GM21381 (cell line): ENCODE measurements around the gene GPRIN1.
"Not testable (repeated sequence)": the region's sequence is repeated elsewhere in the genome, so short reads cannot be mapped to it uniquely, and the experiment has no call there.

ENCODE experiments used
- ATAC-seq: cut with Tn5 transposase; IDR thresholded peaks from one replicate; pipeline ENCODE4 v1.9.1; 2021; ENCODE audit warnings: mild to moderate bottlenecking, moderate library complexity; ENCODE audit not compliant: unreplicated experiment

GPRIN1 gene

GRCh38 chr5:176599749-176600430 is 10.1 kb downstream of the GPRIN1 start:
- ATAC-seq = not testable (repeated sequence)

DNA sequence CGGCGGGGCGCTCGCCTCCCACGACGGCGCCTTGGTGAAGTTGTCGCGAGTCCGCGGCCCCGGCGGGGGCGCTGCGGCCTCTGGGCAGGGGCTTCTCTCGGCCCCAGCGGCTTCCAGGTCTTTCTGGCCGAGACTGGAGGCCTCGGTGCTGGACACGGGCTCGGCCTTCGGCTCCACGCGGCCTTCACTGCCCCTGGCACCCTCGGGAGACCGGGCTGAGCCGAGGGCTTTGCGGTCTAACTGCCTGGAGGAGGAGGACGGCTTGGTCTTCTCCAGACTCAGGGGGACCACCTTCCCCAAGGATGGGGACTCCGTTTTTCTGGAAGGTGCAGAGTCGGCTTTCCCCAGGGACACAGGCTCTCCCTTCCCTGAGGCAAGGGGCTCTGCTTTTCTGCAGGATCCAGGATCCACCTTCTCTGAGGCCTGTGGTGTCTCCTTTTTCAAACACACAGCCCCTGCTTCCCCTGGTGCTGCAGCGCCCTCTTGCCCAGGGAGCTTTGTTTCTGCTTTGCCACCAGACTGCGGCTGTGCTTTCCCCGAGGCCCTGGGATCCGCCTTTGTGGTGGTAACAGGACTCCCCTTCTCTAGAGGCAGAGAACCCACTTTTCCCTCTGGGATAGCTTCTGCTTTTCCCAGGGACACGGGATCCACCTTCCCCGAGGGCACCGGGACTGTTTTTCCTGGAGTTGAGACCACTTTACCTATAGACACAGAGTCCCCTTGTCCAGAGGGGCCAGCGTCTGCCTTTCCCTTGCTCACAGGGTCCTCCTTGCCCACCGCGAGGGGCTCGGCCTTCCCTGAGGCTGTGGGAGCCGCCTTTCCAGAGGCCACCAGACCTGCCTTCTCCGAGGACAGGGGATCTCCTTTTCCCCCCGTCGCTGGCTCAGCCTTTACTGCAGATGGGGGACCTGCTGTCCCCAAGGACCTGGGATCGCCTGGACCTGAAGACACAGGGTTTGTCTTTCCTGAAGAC is 12.3 kb downstream of the GPRIN1 start:
- no peak for ATAC-seq

GRCh38 chr5:176596689-176597416 is 13.1 kb downstream of the GPRIN1 start:
- ATAC-seq = no peak

- ATAC-seq = no peak
Observed at GRCh38 chr5:176596069-176596644, 13.8 kb downstream of the GPRIN1 start.

DNA sequence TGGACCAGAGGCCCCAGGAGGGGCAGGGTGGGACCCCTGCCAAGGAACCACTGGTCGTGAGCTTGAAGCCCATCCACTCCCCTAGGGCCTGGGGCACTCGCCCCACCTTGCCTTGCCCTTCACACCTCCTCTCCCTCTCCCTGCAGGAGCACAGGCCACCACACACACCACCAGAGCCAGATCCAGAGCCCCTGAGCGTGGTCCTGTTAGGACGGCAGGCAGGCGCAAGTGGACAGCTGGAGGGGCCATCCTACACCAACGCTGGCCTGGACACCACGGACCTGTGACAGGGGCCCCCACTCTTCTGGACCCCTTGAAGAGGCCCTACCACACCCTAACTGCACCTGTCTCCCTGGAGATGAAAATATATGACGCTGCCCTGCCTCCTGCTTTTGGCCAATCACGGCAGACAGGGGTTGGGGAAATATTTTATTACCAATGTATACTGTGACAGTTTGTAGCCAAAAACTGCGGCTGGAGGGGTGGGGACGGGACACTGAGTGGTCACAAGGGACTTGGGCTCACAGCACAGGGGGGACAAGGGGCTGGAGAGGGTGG is 14.5 kb downstream of the GPRIN1 start:
- ATAC-seq = no peak

DNA sequence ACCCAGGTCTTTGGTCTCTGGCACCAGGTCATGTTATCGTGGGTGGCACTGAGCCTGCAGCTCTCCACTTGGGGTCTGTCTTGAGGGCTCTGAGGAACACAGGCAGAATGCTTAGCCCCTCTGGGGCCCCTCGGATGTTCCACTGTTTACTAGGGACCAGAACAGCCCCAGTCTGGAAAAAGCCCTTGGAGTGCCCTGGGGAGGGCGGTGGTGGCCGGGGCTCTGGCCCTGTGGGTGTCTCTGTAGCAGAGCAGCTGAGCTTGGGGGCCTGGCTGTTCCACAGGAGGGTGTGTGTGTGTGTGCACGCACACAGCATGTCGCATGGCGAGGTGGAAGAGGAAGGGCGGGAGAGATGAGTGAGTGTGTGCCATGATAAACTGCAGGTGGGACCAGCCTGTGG is 15.4 kb downstream of the GPRIN1 start:
- ATAC-seq = no peak

GRCh38 chr5:176593273-176593869 is 16.6 kb downstream of the GPRIN1 start:
- no peak for ATAC-seq

DNA sequence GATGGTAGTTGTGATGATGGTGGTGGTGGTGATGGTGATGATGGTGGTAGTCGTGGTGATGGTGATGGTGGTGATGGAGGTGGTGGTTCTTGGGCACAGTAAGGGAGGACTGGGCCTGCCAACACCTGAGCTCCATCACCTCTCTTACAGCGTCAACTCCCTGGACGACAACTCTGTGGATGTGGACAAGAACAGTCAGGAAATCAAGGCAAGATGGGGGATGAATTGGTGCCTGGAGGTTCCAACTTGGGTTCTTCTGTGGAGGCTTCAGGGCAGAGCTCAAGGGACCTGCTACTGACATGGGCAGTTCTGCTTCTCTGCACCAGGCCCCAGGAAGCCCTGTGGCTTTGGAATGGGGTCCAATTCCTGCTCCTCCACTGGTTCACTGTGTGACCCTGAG is 17.4 kb downstream of the GPRIN1 start:
- no peak for ATAC-seq

DNA sequence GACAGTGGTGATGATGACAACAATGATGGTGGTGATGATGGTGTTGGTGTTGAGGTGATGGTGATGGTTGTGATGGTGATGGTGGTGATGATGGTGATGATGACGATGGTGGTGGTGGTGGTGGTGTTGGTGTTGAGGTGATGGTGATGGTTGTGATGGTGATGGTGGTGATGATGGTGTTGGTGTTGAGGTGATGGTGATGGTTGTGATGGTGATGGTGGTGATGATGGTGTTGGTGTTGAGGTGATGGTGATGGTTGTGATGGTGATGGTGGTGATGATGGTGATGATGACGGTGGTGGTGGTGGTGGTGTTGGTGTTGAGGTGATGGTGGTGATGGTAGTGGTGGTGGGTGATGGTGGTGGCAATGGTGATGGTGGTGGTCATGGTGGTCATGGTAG is 18.3 kb downstream of the GPRIN1 start:
- ATAC-seq = not testable (repeated sequence)

GRCh38 chr5:176590035-176590717 is 19.8 kb downstream of the GPRIN1 start:
- ATAC-seq = no peak

DNA sequence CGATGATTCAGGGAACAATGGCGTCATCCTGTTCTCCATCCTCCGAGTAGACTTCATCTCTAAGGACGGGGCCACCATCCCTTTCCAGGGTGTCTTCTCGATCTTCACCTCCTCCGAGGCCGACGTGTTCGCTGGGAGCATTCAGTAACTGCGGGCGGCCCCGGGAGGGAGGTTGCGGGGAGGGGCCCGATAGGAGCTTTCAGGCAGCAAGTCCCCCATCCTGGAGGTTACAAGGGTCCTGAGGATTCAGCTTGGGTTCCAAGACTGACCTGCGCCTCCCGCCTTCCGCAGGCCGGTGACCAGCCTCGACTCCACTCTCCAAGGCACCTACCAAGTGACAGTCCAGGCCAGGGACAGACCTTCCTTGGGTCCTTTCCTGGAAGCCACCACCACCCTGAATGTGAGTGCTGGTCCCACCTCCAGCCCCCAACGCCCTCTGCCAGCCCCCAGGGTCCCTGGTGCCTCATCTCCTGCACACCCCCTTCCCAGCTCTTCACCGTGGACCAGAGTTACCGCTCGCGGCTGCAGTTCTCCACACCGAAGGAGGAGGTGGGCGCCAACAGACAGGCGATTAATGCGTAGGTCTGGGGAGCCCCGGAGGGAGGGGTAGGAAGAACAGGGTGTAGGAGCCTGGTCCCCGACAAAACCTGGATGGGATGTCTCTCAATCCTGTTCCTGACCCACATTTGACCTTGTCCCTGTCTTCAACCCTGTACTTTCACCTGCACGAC is 20.8 kb downstream of the GPRIN1 start:
- no peak for ATAC-seq

DNA sequence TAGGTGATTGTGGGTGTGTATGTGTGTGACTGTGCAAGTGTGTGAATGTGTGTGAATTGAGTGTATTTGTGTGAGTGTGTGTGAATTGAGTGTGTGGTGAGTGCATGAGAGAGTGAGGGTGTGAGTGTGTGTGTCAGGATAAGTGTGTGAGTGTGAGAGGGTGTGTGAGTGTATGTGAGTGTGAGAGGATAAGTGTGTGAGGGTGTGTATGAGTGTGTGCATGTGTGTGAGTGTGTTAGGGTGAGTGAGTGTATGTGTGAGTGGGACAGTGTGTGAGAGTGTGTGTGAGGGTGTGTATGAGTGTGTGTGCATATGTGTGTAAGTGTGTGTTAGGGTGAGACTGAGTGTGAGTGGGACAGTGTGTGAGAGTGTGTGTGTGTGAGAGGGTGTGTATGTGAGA is 21.7 kb downstream of the GPRIN1 start:
- ATAC-seq = no peak

- ATAC-seq = no peak
Observed at GRCh38 chr5:176587398-176587797, 22.6 kb downstream of the GPRIN1 start.

DNA sequence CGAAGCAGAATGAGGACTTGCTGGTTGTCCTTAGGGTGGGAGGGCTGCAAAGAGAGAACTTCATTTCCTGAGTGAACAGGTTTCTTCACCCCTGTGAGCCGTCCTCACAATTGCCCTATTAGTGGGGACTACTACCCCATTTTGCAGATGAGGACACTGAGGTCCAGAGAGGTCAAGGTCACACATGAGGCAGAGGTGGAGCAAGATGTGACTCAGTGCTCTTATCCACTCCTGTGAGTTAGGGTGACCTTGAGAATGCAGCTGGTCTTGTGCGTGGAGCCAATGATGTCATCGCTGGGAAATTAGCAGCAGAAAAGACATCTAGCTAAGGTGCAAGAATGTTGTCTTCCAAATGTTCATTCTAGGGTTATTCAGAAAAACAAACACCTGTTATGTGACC is 26.9 kb downstream of the GPRIN1 start:
- no peak for ATAC-seq

GRCh38 chr5:176581361-176581760 is 28.6 kb downstream of the GPRIN1 start:
- no peak for ATAC-seq

DNA sequence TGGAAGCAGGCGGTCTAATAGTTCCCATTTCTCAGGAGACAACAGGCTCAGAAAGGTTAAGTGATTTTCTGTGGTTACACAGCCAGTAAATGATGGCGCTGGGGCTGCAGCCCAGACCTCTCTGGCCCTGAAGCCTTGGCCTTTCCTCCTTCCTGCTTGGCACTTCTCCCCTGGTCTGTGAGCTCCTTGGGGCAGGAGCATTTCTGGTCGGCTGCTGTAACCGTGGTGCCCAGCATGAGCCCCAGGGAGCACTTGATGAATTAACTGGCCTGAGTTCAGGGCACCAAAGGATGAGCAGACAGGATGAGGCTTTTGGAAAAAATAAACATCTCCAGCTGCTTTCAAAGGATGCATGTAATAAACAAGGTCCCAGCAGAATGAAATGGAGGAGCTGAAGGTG is 30.6 kb downstream of the GPRIN1 start:
- ATAC-seq = no peak

DNA sequence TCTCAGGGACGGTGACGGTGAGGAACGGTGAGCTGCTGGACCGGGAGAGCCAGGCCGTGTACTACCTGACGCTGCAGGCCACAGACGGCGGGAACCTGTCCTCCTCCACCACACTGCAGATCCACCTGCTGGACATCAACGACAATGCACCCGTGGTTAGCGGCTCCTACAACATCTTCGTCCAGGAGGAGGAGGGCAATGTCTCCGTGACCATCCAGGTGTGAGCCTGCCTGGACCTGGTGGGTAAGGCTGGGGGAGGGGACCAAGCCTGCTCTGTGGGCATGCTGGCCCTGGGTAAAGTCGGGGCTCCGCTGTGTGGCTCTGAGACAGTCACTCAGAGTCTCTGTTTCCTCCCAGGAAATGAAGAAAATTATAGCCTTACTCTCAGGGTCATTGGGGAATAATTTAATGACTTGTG is 31.6 kb downstream of the GPRIN1 start:
- no peak for ATAC-seq

DNA sequence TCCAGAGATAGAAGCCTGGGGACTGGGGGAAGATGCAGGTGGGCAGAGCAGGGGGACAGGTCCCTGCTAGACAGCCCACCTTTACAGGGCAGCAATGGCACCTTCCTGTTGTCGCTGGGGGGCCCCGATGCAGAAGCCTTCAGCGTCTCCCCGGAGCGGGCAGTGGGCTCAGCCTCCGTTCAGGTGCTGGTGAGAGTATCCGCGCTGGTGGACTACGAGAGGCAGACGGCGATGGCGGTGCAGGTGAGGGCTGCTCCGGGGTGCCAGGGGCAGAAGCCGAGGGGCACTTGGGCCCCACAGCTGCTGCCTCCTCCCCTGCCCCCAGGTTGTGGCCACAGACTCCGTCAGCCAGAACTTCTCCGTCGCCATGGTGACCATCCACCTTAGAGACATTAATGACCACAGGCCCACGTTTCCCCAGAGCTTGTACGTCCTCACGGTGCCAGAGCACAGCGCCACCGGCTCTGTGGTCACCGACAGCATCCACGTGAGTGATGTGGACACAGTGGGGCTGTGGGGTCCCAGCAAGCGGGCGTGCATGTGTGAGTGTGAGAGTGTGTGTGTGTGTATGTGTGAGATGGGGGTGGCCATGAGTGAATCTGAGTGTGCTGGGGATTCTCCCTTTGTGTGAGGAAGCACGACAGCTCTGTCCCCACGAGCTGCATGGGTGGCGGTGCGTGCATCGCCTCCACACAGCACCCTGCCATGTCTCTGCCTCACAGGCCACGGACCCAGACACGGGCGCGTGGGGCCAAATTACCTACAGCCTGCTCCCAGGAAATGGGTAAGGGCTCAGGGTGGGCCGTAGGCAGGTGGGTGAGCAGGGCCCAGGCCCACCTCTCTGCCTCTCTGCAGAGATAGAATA is 32.4 kb downstream of the GPRIN1 start:
- ATAC-seq = no peak
